Duodenal mucosa (tissue), 2 donors: ENCODE data around the gene LRRC2.
"Not testable (repeated sequence)": the region's sequence is repeated elsewhere in the genome, so short reads cannot be mapped to it uniquely, and the experiment has no call there.

Experiments
- H3K27ac ChIP-seq: one replicate; pipeline ENCODE4 v1.7.0; 2013; ENCODE audit warnings: low read depth, low read length
- H3K27me3 ChIP-seq, 2 donors: one replicate each; pipeline ENCODE4 v1.7.0; 2013; ENCODE audit warnings: low read length in 2 of 2, control low read depth in 1 of 2; ENCODE audit not compliant: insufficient read depth in 2 of 2, control insufficient read depth in 1 of 2
- H3K36me3 ChIP-seq, 2 donors: one replicate each; pipeline ENCODE4 v1.7.0; 2013; ENCODE audit warnings: low read length in 2 of 2, control low read depth in 1 of 2; ENCODE audit not compliant: insufficient read depth in 2 of 2, control insufficient read depth in 1 of 2
- H3K4me1 ChIP-seq, 2 donors: one replicate each; pipeline ENCODE4 v1.7.0; 2013; ENCODE audit warnings: low read length in 2 of 2, control low read depth in 1 of 2; ENCODE audit not compliant: insufficient read depth in 2 of 2, control insufficient read depth in 1 of 2
- H3K4me3 ChIP-seq, 2 donors: one replicate each; pipeline ENCODE4 v1.7.0; 2013; ENCODE audit warnings: low read length in 2 of 2, low read depth in 1 of 2
- H3K9ac ChIP-seq, 2 donors: one replicate each; pipeline ENCODE4 v1.7.0; 2013; ENCODE audit warnings: low read length in 2 of 2, low read depth in 1 of 2
- H3K9me3 ChIP-seq, 2 donors: one replicate each; pipeline ENCODE4 v1.7.0; 2013; ENCODE audit warnings: low read length in 2 of 2, control low read depth in 1 of 2; ENCODE audit not compliant: control insufficient read depth in 1 of 2

LRRC2 gene

GRCh38 chr3:46536758-46537157 lies 29.3 kb downstream of the LRRC2 start:
- Histone ChIP-seq H3K27ac (no peak overlapping the region), H3K36me3 (no peaks in the 10 kb centered on the region), H3K9me3 (no peaks in the 10 kb centered on the region), H3K4me1 (peaks cover 7 to 14% of the 10 kb centered on the region in 2 donors), H3K4me3 (no peak overlapping the region), H3K27me3 (no peaks in the 10 kb centered on the region), H3K9ac (no peak overlapping the region)

- no peaks in the 10 kb centered on the region for H3K9me3 ChIP-seq
- H3K36me3 ChIP-seq, result no peaks in the 10 kb centered on the region
These were observed 30.4 kb downstream of the LRRC2 start for GRCh38 chr3:46535746-46536145.

GRCh38 chr3:46533091-46533490 lies 33.0 kb downstream of the LRRC2 start:
- Histone ChIP-seq H3K4me3 (no peak overlapping the region), H3K36me3 (no peaks in the 10 kb centered on the region), H3K9me3 (no peaks in the 10 kb centered on the region), H3K9ac (no peak overlapping the region), H3K27ac (no peak overlapping the region), H3K4me1 (no peaks in the 10 kb centered on the region), H3K27me3 (no peaks in the 10 kb centered on the region)

More at GRCh38 chr3:46535746-46536145, 30.4 kb downstream of the LRRC2 start:
- Histone ChIP-seq H3K27ac (no peak overlapping the region), H3K4me3 (no peak overlapping the region), H3K9ac (no peak overlapping the region), H3K4me1 (peaks cover 7 to 14% of the 10 kb centered on the region in 2 donors), H3K27me3 (no peaks in the 10 kb centered on the region)

GRCh38 chr3:46527239-46527638 lies 38.9 kb downstream of the LRRC2 start:
- no peaks in the 10 kb centered on the region for H3K36me3 ChIP-seq
- H3K9ac ChIP-seq, result no peak overlapping the region
- no peaks in the 10 kb centered on the region for H3K27me3 ChIP-seq
- no peaks in the 10 kb centered on the region for H3K9me3 ChIP-seq
- H3K4me3 ChIP-seq, result no peak overlapping the region
- no peaks in the 10 kb centered on the region for H3K4me1 ChIP-seq
- no peak overlapping the region for H3K27ac ChIP-seq

- H3K4me1 ChIP-seq, result no peaks in the 10 kb centered on the region
- no peak overlapping the region for H3K27ac ChIP-seq
- no peak overlapping the region for H3K4me3 ChIP-seq
- no peaks in the 10 kb centered on the region for H3K9me3 ChIP-seq
- H3K9ac ChIP-seq, result no peak overlapping the region
- H3K27me3 ChIP-seq, result no peaks in the 10 kb centered on the region
- H3K36me3 ChIP-seq, result no peaks in the 10 kb centered on the region
These were observed 41.3 kb downstream of the LRRC2 start for GRCh38 chr3:46524832-46525231.

- H3K4me3 ChIP-seq, result no peak overlapping the region
- H3K36me3 ChIP-seq, result no peaks in the 10 kb centered on the region
- no peaks in the 10 kb centered on the region for H3K9me3 ChIP-seq
- H3K27ac ChIP-seq, result no peak overlapping the region
- H3K9ac ChIP-seq, result no peak overlapping the region
- no peaks in the 10 kb centered on the region for H3K4me1 ChIP-seq
- H3K27me3 ChIP-seq, result no peaks in the 10 kb centered on the region
These were observed 42.1 kb downstream of the LRRC2 start for GRCh38 chr3:46524008-46524407.

GRCh38 chr3:46523556-46523955 lies 42.5 kb downstream of the LRRC2 start:
- no peaks in the 10 kb centered on the region for H3K27me3 ChIP-seq
- H3K27ac ChIP-seq, result no peak overlapping the region
- H3K4me1 ChIP-seq, result no peaks in the 10 kb centered on the region
- H3K9me3 ChIP-seq, result no peaks in the 10 kb centered on the region
- no peak overlapping the region for H3K4me3 ChIP-seq
- no peaks in the 10 kb centered on the region for H3K36me3 ChIP-seq
- no peak overlapping the region for H3K9ac ChIP-seq

GRCh38 chr3:46522201-46522600 lies 43.9 kb downstream of the LRRC2 start:
- H3K4me1 ChIP-seq, H3K9ac ChIP-seq, H3K27ac ChIP-seq, H3K9me3 ChIP-seq, H3K27me3 ChIP-seq, H3K36me3 ChIP-seq, H3K4me3 ChIP-seq: not testable (repeated sequence)

GRCh38 chr3:46521096-46521495 lies 45.0 kb downstream of the LRRC2 start:
- no peaks in the 10 kb centered on the region for H3K27me3 ChIP-seq

GRCh38 chr3:46520531-46520930 lies 45.6 kb downstream of the LRRC2 start:
- H3K4me1 ChIP-seq, result no peaks in the 10 kb centered on the region
- H3K36me3 ChIP-seq, result no peaks in the 10 kb centered on the region
- no peak overlapping the region for H3K9ac ChIP-seq
- H3K27me3 ChIP-seq, result no peaks in the 10 kb centered on the region
- no peak overlapping the region for H3K27ac ChIP-seq
- no peaks in the 10 kb centered on the region for H3K9me3 ChIP-seq
- H3K4me3 ChIP-seq, result no peak overlapping the region

More at GRCh38 chr3:46521096-46521495, 45.0 kb downstream of the LRRC2 start:
- Histone ChIP-seq H3K9ac (no peak overlapping the region), H3K4me1 (no peaks in the 10 kb centered on the region), H3K9me3 (no peaks in the 10 kb centered on the region), H3K27ac (no peak overlapping the region), H3K36me3 (no peaks in the 10 kb centered on the region), H3K4me3 (no peak overlapping the region)

- H3K9ac ChIP-seq, result no peak overlapping the region
- H3K9me3 ChIP-seq, result no peaks in the 10 kb centered on the region
- no peak overlapping the region for H3K27ac ChIP-seq
- H3K36me3 ChIP-seq, result no peaks in the 10 kb centered on the region
- no peak overlapping the region for H3K4me3 ChIP-seq
- H3K4me1 ChIP-seq, result no peaks in the 10 kb centered on the region
- no peaks in the 10 kb centered on the region for H3K27me3 ChIP-seq
These were observed 46.1 kb downstream of the LRRC2 start for GRCh38 chr3:46519952-46520351.
